Gastroesophageal sphincter (tissue), 2 donors: ENCODE measurements around the gene SAMD4A.

Experiments
- EP300 ChIP-seq: sonication (generic); formaldehyde crosslinking; IDR thresholded peaks from one replicate; pipeline ENCODE4 v1.6.1; 2017; ENCODE audit warnings: antibody characterized with exemption, mild to moderate bottlenecking
- POLR2AphosphoS5 ChIP-seq: sonication (generic); formaldehyde crosslinking; IDR thresholded peaks from one replicate; pipeline ENCODE4 v1.6.1; 2017; ENCODE audit warnings: antibody characterized with exemption

DNA sequence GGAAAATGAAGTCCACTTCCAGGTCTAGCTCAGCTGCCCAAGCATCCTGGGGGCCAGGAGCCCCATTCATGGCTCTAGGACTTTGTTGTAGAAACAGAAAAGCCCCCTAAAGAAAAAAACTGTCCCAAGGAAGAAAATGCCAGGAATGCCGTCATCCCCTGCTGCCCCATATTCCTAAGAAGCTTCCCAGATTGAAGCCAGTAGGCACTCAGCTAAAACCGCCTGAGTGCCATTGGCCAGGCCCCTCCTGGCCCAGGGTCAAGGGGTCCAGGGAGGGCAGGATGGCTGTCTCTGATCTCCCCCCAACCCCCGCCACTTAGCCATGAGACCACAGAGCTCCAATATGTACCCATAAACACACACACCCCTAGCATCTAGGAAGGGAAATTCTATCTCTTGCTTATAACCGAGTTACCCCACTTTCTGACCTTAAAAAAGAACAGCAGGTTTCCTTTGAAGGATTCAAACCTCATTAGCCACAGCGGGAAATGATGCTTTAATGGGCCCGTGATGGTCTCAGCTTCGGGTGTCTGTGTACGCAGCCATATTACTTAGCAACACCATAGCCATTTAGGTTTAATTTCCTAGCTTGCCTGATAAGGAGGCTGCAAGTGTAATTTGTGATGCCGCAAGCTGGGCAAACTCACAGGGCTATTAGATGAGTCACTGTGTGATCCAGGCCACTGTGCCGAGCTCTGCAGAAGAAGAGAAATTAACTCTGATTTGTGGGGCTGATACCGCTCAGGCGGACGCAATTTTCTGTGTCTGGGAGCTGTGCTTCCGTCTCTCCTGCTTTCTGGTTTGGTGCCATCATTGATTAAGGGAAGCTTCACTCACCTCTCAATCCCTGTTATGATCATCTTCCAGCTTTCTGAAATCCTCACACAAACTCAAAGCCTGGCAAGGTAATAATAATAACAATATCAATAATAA, 251.5 kb downstream of the SAMD4A start:
- TF ChIP-seq EP300 (no peak), POLR2AphosphoS5 (no peak)
